Brain pericyte (primary cell): ENCODE results near the gene PRR35.

Experiments
- DNase-seq: peaks from one replicate; pipeline ENCODE4 v3.0.0-alpha.2; 2012; ENCODE audit warnings: low read depth, low spot score

Gene PRR35

GRCh38 chr16:564690-565418 is 4.7 kb downstream of the PRR35 start:
- DNase-seq, result no peak

GRCh38 chr16:565419-566330 is 5.5 kb downstream of the PRR35 start:
- no peak for DNase-seq

GRCh38 chr16:566475-567372 is 6.5 kb downstream of the PRR35 start, which contains the start of gene NHLRC4:
TSS of gene NHLRC4 (plus strand) at chr16:567005. CDS start at chr16:568048, 1,043 bp downstream.
- no peak for DNase-seq

GRCh38 chr16:567373-568256 is 7.4 kb downstream of the PRR35 start:
- no peak for DNase-seq

GRCh38 chr16:568401-569258 is 8.4 kb downstream of the PRR35 start:
- no peak for DNase-seq

- DNase-seq, result no peak
Measured at GRCh38 chr16:569445-570254, 9.5 kb downstream of the PRR35 start, which contains the start of gene PIGQ. TSS of gene PIGQ (plus strand) at chr16:569968. CDS start at chr16:574075, 4,107 bp downstream.

- DNase-seq, result no peak
Measured at GRCh38 chr16:572865-573650, 12.9 kb downstream of the PRR35 start.

GRCh38 chr16:574021-574760 is 14.0 kb downstream of the PRR35 start:
- no peak for DNase-seq

- DNase-seq, result no peak
Measured at GRCh38 chr16:575354-576196, 15.4 kb downstream of the PRR35 start.

- no peak for DNase-seq
Measured at GRCh38 chr16:576197-576822, 16.1 kb downstream of the PRR35 start.

GRCh38 chr16:576823-577201 is 16.6 kb downstream of the PRR35 start:
- no peak for DNase-seq

- no peak for DNase-seq
Measured at GRCh38 chr16:577796-578195, 17.6 kb downstream of the PRR35 start.

- DNase-seq, result no peak
Measured at GRCh38 chr16:578232-578869, 18.2 kb downstream of the PRR35 start.

GRCh38 chr16:578870-579405 is 18.7 kb downstream of the PRR35 start:
- DNase-seq, result no peak
